Omental fat pad (tissue), 4 donors: ENCODE measurements around the gene C1orf50. TPM values are rescaled to one million over a fixed set of nuclear protein-coding genes. Genes with fewer than 3 reads are reported as not detected.

Experiments used
- ATAC-seq: fragments of 150-250 bp; one replicate; pipeline ENCODE4 v1.9.1; 2016; ENCODE audit warnings: mild to moderate bottlenecking, moderate library complexity; ENCODE audit not compliant: low FRiP score
- DNase-seq: peaks from one replicate; pipeline ENCODE4 v3.0.0-alpha.2; 2019; ENCODE audit warnings: low spot score
- CTCF ChIP-seq, 3 donors: fragments of 450-650 bp; IDR thresholded peaks; one replicate each; pipeline ENCODE4 v1.5.1; 2016 to 2017; ENCODE audit warnings: antibody characterized with exemption in 3 of 3, mild to moderate bottlenecking in 3 of 3, moderate library complexity in 2 of 3
- total RNA-seq, 4 donors: library from RNA; depleted of rRNA; stranded (reverse); fragments of >200 nt; gene quantifications; one replicate each; pipeline ENCODE4 v1.1.0, GENCODE V29; 2016

The C1orf50 gene
- total RNA-seq, 4 donors from 2014 or later = 2.4 to 4.3 (median 3.1) TPM

GRCh38 chr1:42752284-42752683 lies 14.8 kb upstream of the C1orf50 start:
- no peak for TF ChIP-seq CTCF (IDR thresholded peaks at IDR 0.05)
- DNase-seq (no peak), ATAC-seq (no peak)

- ATAC-seq (no peak), DNase-seq (no peak)
- TF ChIP-seq CTCF (IDR thresholded peaks at IDR 0.05) = no peak
These were observed 14.0 kb upstream of the C1orf50 start for GRCh38 chr1:42753070-42753469.

GRCh38 chr1:42756956-42757891 lies 9.8 kb upstream of the C1orf50 start:
- peak in 1 of 3 donors; percentile 13 for TF ChIP-seq CTCF (IDR thresholded peaks at IDR 0.05)
- ATAC-seq (no peak), DNase-seq (no peak)

- no peak for DNase-seq
- ATAC-seq = no peak
- TF ChIP-seq CTCF (IDR thresholded peaks at IDR 0.05) = no peak
These were observed 9.2 kb upstream of the C1orf50 start for GRCh38 chr1:42757892-42758275.

- DNase-seq (no peak), ATAC-seq (no peak)
- TF ChIP-seq CTCF (IDR thresholded peaks at IDR 0.05) = no peak
These were observed 8.4 kb upstream of the C1orf50 start for GRCh38 chr1:42758641-42759040.

GRCh38 chr1:42759114-42759513 lies 7.9 kb upstream of the C1orf50 start:
- no peak for TF ChIP-seq CTCF (IDR thresholded peaks at IDR 0.05)
- DNase-seq = no peak
- no peak for ATAC-seq

- TF ChIP-seq CTCF (IDR thresholded peaks at IDR 0.05) = no peak
- no peak for DNase-seq
- ATAC-seq = no peak
These were observed 5.5 kb upstream of the C1orf50 start for GRCh38 chr1:42761567-42761966.
